Vagina (tissue), 2 donors: ENCODE results near the gene KIRREL3.

Experiments used
- POLR2AphosphoS5 ChIP-seq, 2 donors: sonication (generic); formaldehyde crosslinking; IDR thresholded peaks; one replicate each; pipeline ENCODE4 v1.9.0; 2017; ENCODE audit warnings: antibody characterized with exemption in 2 of 2, mild to moderate bottlenecking in 2 of 2, low read depth in 1 of 2; ENCODE audit not compliant: insufficient read depth in 1 of 2
- TF ChIP-seq, protein P1 (sequence below), 3 experiments: fragments of 450-650 bp in 2 of 3; fragments of 200-600 bp in 1 of 3; sonication (generic) in 1 of 3; IDR thresholded peaks; one replicate each; pipeline ENCODE4 v1.5.1; 2017 to 2019; ENCODE audit warnings: antibody characterized with exemption in 3 of 3, mild to moderate bottlenecking in 2 of 3, moderate library complexity in 2 of 3

DNA sequence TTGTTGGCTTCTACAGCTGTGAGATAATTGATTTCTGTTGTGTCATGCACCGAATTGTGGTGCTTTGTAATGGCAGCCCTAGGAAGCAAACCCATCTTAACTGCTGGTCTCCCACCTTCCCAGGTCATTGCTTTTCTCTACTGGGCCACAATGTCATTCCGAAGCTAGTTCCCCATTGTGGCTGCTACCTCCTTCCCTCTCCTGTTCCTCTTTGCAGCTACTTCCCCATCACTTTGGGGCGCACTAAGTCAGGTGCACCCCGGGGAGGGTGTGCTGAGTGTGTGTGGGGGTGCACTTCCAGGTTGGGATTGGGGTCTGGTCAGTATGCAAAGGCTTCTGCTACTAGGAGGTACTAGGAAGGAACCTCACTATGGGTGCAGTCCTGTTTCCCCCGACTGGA is 535.8 kb downstream of the KIRREL3 start:
- TF ChIP-seq POLR2AphosphoS5 (IDR thresholded peaks at IDR 0.05; ENCODE audit: insufficient read depth in 1 of 2, low read depth in 1 of 2), result no peak
- TF ChIP-seq, protein P1, sequence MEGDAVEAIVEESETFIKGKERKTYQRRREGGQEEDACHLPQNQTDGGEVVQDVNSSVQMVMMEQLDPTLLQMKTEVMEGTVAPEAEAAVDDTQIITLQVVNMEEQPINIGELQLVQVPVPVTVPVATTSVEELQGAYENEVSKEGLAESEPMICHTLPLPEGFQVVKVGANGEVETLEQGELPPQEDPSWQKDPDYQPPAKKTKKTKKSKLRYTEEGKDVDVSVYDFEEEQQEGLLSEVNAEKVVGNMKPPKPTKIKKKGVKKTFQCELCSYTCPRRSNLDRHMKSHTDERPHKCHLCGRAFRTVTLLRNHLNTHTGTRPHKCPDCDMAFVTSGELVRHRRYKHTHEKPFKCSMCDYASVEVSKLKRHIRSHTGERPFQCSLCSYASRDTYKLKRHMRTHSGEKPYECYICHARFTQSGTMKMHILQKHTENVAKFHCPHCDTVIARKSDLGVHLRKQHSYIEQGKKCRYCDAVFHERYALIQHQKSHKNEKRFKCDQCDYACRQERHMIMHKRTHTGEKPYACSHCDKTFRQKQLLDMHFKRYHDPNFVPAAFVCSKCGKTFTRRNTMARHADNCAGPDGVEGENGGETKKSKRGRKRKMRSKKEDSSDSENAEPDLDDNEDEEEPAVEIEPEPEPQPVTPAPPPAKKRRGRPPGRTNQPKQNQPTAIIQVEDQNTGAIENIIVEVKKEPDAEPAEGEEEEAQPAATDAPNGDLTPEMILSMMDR (IDR thresholded peaks at IDR 0.05), result no peak
